Stimulated activated CD4-positive, alpha-beta T cell treated with anti-CD3 and anti-CD28 coated beads, Interleukin-2, amount 100 ng/mL, for 24 hours (primary cell): ENCODE measurements around the gene COPG1.

ENCODE experiments used
- DNase-seq, 2 donors: peaks; one replicate each; pipeline ENCODE4 v3.0.0-alpha.2; 2020

The COPG1 gene

GRCh38 chr3:129315998-129316247 lies 66.5 kb downstream of the COPG1 start:
- no peak for DNase-seq

GRCh38 chr3:129316248-129317013 lies 67.0 kb downstream of the COPG1 start:
- peak; percentile 92 to 94 for DNase-seq

GRCh38 chr3:129317014-129317771 lies 67.8 kb downstream of the COPG1 start:
- DNase-seq = no peak

- DNase-seq = no peak
These were observed 68.4 kb downstream of the COPG1 start for GRCh38 chr3:129317848-129318247.

GRCh38 chr3:129318921-129319320 lies 69.5 kb downstream of the COPG1 start:
- no peak for DNase-seq

GRCh38 chr3:129320261-129320660 lies 70.9 kb downstream of the COPG1 start:
- no peak for DNase-seq

GRCh38 chr3:129320825-129321487 lies 71.5 kb downstream of the COPG1 start:
- no peak for DNase-seq

GRCh38 chr3:129321887-129322286 lies 72.5 kb downstream of the COPG1 start:
- no peak for DNase-seq

- DNase-seq = no peak
These were observed 74.4 kb downstream of the COPG1 start for GRCh38 chr3:129323651-129324294.

GRCh38 chr3:129324855-129325254 lies 75.4 kb downstream of the COPG1 start:
- DNase-seq = no peak

GRCh38 chr3:129325383-129325782 lies 76.0 kb downstream of the COPG1 start:
- no peak for DNase-seq

GRCh38 chr3:129326138-129326537 lies 76.7 kb downstream of the COPG1 start:
- no peak for DNase-seq

- DNase-seq = no peak
These were observed 77.2 kb downstream of the COPG1 start for GRCh38 chr3:129326595-129326994.
